ENCODE results near the gene NRL.

The NRL gene

DNA sequence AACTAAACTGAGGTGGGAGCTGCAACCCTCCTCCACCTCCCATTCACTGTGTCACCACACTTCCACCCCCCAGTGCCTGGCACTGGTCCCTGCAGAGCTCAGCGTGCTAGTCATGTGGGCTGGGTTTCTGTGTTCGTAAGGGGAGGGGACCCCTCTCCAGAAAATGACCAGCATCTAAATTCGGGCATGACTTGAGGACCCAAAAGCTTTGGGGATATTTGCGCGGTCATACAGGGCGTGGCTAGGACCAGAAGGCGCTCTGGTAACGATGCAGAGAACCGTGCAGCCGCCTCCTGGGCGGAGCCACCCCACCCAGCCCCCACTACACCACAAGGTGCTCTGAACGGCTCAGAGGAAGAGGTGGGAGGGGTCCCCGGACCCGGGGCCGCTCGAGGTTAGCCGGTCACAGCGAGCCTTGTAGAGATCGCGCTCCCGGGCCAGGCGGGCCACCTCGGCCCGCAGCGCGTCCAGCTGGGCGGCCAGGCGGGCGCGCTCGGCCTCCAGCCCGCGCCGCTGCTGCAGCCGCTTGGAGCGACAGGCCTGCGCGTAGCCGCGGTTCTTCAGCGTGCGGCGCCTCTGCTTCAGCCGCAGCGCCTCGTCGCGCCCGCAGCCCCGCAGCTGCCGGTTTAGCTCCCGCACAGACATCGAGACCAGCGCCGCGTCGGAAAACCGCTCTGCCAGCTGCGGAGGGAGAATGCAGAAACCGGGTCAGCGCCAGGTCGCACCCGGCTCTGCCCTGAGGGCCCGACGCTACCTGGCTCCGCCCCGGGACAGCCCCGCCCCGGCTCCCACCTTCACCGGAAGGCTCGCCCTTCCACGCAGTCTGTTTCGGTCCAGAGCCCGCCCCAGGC, 33.6 kb downstream of the NRL start:
- DNase-seq: peak; percentile 90

DNA sequence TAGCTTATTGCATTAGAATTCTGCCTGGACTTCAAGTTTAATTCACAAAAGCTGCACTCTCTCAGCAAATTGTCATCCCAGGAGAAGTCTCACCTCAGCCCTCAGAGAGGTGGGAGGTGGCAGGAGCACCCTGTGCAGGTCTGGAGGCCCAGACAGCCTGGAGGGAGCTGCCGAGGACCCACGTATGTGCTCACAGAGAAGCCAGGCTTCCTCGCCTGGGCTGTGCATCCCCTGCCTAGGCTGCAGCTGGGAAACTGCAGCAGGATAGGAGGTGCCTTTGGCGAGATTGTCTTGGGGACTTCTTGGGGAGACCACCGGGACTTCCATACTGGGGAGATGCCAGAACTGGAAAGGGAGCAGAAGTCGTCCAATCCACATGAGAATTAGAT, 34.6 kb downstream of the NRL start:
- DNase-seq: peak; percentile 45

DNA sequence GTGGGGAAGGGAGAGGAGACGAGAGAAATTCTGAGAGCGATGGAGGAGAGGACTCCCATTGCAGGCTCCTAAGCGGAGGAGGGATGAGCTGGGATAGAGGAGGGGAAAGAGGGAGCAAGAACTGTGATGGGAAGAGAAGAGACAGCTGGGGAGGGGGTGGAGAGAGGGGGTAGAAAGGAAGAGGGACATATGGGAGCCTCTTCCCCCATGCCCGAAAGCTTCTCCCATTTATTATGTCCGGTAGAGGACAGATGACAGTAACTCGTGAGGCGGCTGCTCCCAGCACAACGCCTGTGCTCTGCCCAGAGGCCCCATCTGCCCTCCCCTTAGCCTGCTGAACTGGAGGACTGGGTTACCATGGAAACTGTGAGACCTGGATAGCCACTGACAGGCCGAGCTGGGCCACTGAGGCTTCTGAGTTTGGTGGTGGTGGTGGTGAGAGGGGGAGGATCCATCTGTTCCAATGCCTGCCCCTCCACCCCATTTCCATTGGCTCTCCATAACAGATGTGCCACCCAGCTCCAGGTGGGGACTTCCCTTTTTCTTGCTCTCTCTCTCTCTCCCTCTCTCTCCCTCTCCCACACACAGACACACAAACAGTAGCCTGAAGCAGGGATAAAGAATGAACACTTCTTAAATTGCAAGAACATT, 35.1 kb downstream of the NRL start:
- peak; percentile 96 for DNase-seq

DNA sequence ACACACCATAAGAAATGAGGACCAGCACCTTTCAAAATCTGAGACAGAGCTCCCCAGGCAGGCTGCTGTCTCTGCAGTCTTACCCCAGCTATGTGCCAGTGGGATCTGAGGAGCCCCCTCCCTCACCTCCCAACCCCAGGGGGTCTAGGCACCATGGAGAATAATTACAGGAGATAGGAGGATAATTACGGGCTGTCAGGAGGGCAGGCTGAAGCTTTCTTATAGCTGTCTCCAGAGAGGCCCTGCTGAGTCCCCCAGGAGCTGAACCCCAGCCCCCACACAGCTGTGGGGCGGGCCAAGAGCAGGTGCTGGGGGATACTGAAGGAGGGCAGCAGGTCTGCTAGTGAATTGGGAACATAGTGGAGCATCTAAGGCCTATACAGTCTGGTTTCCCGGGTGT, 36.6 kb downstream of the NRL start:
- DNase-seq: peak; percentile 13

DNA sequence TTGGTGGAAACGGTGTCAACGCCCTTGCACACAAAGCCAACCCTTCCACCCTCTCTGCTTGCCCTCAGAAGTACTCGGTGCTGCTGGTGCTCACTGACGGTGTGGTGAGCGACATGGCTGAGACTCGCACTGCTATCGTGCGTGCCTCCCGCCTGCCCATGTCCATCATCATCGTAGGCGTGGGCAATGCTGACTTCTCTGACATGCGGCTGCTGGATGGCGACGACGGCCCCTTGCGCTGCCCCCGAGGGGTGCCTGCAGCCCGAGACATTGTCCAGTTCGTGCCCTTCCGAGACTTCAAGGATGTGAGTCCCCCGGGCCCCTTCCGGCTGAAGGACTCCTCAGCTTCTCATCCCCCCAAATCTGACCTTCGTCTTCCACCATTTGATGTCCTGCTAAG, 37.7 kb downstream of the NRL start:
- DNase-seq: no peak

DNA sequence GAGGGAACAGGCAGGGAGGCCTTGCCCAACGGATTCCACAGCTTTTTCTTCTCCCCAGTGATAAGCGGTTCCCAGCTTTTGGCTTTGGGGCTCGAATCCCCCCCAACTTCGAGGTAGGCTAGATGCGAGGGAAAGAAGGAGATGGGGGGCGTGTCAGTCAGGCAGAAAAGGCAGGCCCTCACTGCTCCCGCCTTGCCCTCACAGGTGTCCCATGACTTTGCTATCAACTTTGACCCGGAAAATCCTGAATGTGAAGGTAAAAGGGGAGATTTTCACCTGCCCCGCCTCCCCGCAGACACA, 38.5 kb downstream of the NRL start:
- no peak for DNase-seq

DNA sequence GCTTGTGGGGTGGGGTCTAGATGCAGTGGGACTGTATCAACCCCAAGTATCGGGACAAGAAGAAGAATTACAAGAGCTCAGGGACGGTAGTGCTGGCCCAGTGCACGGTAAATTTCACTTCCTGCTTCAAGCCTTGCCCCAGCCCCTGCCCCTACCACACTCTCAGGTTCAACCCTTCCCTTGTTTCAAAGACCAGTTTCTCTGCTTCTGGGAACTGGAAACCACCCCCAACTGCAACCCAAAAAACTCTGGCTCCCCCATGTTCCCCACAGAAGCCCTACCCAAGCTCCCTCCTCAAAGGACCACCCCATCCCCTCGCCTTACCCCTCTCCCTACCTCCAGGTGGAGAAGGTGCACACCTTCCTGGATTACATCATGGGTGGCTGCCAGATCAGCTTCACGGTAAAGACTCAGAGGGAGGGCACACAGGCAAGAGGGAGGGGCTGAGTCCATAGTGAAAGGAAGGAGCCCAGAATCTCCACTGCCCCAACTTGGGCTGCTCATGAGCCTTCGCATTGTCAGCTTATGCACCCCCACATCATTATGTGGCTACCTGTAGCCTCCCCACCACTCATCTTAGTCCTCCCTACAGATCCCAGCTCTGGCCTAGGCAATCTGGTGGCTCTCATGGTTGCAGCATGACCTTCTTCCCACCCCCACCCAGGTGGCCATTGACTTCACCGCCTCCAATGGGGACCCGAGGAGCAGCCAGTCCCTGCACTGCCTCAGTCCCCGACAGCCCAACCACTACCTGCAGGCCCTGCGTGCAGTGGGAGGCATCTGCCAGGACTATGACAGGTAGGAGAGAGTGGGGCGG, 39.1 kb downstream of the NRL start:
- DNase-seq: no peak

DNA sequence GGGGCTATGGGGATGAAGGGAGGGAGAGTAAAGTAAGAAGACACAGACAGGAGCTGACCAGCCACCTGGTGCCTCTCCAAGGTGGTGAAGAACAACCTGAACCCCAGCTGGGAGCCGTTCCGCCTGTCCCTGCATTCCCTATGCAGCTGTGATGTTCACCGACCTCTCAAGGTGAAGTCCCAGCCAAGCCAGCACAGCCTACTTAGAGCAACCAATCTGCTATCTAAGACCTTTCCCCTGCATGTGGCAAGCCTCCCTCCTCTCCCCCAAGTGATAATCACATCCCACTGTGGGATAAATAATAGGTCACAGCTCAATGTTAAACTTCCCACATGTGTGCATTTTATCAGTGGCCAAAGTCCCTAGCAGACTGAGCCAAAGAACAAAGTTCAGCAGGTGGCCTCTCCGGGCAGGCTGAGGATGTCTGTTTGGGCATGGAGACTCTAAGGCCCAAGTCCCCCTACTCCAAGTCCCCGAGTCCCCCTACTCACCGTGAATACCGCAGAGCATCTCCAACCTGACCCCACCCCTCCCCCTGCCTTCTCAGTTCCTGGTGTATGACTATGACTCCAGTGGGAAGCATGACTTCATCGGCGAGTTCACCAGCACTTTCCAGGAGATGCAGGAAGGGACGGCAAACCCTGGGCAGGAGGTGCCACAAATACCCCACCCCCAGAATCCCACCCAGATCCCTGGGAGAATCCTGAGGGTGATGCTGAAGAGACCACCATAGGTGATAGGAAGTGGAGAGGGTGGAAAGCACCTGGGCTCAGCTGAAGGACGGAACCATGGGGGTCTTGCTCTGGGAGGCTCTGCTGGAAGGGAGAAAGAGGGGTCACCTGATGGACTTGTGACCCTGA, 39.9 kb downstream of the NRL start:
- DNase-seq: peak; percentile 13

DNA sequence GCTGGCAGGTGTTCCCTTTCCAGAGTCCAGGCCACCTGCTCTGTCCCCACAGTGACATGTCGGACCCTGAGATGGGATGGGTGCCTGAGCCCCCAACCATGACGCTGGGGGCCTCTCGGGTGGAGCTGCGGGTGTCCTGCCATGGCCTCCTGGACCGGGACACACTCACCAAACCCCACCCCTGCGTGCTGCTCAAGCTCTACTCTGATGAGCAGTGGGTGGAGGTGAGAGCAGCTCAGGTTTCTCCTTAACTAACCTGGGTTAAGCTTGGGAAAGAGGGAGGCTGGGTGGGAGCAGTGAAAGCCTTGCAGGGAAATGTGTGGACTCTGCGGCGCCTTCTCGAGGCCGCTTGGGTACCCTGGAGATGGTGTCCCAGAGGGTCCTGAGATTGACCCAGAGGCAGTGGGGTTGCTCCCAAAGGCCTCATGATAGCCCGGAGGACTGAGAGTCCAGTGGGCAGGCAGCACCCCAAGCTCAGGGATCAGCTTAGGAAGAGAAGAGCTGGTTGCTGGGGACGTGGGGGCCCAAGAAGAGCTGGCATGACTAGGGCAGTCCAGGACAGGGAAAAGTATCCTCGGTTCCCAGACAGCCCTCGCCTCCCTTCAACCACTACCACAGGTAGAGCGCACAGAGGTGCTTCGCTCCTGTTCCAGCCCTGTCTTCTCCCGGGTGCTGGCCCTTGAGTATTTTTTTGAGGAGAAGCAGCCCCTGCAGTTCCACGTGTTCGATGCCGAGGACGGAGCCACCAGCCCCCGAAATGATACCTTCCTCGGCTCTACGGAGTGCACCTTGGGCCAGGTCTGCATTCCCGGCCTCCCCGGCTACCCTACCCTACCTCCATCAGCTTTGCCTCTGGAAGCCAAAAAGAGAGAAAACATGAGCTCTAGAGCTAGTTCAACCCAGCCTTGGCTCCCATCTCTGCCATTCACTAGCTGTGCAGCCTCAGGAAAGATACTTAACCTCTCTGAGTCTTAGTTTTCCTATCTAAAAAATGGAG, 41.6 kb downstream of the NRL start:
- no peak for DNase-seq

DNA sequence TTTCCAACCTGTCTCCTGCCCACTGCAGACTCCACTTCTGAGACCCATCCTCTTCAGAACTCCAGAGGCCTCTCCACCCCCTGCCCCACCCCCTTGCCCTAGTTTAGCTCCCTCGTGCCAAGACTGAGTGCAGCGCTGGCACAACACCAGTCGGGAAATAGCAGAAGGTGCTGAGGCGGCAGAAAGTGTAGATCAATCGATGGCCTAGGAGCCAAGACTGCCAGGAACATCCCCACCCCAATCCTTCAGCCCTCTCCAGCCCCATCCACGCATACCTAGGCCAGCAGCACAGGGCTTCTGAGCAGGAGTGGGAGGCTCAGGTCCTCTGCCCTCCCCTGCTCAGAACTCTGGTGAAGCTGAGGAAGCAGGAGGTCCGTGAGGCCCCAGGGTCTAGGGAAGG, 42.3 kb downstream of the NRL start:
- no peak for DNase-seq

DNA sequence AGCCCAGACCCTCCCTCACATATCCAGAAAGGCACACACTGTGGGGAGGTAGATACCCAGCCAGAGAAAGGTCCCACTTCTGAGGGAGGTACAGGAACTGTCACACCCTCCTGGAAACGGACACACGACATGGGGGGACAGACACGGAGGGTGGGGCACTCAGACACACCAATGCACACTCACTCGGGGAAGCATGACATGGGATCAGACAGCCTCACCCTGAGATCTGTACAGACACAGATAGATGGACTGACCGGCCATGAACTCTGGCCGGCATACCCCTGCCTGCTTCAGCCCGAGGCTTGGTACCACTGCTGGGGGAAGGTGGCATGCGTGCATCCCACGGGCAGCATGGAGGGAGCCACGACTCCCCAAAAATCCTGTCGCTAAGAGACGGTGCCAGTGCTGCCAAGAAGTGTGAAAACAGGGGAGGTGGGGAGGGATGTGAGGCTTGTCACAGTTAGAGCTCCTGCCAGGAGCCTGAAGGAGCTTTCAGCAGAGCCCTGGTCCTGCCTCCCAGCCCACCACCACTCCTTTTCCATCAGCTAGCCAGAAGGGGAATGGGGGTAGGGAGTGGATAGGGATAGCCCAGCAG, 42.8 kb downstream of the NRL start:
- DNase-seq: no peak

DNA sequence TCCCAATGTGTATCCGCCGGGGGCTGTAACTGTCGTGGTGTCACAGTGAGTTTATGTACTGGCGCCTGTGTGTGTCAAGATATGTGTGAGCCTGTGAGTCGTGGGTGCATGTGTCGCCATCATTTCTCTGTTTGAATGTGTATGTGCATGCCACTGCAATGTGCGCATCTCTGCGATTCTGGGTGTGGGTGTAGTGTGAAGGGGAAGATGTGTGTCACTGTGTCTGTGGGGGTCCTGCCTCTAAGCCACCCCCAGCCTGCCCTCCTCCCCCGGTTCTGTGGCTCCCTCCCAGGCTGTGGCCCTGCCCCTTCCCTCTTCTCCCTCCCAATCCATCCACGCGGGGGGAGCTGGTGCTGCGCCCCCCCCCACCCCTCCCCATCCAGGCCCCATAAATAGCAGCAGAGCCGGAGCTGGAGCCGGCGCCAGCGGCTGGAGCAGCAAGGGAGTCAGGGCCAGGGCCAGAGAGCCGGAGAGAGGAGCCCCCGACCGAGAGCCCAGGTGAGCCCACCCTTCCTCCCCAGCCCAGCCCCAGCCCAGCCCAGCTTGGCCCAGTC, 43.5 kb downstream of the NRL start, which contains the start of gene CPNE6:
Gene CPNE6, plus strand, starts transcription at position 419 of the 554 bp plus-strand sequence. CDS start 1,375 bp downstream, outside the sequence.
- no peak for DNase-seq

DNA sequence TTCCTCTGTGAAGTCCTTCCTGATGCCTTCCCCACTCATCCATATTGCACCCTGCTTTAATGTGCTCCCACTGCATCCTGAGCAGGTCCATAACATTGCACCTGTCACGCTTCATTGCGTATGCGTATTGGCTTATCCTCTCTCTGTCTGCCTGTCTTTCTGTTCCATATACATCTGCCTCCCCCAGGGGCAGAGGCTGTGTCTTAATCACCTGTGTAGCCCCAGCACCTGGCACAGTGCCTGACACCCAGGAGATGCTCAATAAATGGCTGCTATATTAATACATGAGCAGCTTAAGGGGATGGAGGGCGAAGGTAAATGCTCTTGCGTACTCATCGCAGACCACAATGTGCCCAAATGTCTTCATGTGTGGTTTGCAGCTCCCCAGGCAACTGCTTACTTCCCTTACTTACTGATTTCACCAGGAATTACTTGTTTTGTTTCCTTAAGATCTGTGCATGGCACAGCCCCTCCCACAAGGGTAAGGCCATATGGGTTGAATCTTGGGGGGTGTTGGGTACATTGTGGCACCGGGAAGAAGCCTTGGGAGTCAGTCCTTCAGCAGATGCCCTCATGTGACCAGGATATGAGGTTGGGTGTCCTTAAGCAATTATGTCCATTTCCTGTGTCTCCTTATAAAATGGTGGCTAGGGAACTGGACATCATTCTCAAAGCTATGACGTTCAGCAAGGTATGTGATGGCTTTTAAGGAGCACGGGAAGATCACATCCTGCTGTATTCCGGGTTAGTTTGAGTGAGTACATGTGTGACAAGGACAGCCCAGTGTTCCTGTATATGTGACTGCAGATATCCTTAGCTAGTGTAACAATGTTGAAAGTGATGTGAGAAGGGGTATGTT, 44.2 kb downstream of the NRL start:
- DNase-seq: peak; percentile 69

DNA sequence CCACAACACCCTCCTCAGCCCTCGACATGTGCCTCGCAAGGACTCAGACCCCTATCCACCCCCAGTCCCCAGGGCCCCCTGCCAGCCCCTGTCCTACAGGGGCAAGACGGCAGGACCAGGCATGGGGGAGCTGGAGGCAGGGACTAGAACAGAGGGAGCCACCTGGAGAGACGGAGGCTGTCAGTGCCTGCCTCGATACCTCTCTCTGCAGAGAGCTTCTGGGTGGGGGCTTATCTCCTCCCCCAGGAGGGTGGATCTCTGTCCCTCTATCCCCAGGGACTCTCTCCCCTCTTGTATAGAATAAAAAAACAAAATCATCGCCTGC, 45.4 kb downstream of the NRL start:
- no peak for DNase-seq

DNA sequence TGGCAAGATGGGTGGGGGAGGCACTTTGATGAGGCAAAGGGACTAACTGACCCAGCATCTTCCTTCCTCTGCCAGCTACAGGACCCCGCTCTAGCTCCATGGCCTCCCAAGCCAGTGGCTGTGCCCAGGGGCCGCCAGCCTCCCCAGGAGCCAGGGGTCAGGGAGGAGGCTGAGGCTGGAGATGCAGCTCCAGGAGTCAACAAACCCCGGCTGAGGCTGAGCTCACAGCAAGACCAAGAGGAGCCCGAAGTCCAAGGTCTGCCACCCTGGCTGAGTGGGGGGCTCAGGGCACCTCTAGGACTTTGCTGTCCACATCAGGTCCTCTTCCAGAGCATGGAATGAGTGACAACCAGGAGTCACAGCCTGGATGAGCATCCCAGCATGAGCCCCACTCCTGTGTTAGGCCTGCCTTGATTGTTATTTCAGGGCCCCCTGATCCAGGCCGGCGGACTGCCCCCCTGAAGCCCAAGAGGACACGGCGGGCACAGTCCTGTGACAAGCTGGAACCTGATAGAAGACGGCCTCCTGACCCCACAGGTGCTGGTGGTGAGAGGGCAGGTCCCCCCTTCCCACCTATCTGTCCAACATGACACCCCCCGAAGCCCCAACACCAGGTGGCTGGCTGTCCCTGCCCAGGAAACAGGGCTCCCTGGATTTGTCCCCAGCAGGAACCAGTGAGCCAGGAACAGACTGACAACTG, 45.9 kb downstream of the NRL start:
- DNase-seq: no peak

DNA sequence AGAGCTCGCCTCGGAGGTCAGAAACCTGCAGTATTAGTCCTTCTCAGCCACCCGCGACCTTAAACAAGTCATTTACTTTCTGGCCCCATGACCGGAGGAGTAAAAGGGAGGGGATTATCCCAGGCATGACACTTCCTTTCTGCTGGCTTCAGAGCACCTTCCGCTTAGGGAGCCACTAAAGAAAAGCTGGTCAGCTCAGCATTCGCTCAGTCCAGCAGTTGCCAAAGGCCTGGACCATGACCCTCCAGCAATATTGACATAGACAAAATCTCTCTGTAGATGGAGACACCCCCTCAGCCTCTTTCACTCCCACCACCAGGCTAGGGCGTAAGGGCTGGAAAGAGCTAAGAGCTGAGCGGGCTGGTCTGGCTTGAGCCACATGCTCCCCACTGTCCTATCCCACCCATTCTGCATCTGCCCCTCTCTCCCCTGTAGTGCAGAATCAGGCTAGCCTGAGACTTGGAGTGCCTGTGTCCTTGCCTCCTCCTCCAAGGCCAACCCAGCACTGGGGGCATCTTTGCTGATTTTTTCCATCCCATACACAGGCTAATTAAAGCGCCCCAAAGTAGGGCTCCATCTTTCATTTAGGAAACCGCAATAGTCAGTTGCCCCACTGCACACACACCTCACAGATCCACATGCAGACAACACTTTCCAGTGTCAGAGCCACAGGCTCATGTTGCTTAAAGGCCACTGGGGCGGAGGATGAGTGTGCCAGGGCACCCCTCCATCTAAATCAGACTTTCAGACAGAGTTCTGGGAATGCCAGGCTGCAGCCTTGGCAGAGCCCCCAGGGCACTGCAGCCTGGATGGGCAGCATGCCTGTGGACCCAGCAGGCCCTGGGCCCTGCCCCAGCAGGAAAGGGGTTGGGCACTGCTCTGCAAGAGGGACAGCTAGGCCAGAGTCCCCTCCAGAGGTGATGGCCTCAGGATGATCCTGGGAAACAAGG, 47.3 kb downstream of the NRL start:
- no peak for DNase-seq

DNA sequence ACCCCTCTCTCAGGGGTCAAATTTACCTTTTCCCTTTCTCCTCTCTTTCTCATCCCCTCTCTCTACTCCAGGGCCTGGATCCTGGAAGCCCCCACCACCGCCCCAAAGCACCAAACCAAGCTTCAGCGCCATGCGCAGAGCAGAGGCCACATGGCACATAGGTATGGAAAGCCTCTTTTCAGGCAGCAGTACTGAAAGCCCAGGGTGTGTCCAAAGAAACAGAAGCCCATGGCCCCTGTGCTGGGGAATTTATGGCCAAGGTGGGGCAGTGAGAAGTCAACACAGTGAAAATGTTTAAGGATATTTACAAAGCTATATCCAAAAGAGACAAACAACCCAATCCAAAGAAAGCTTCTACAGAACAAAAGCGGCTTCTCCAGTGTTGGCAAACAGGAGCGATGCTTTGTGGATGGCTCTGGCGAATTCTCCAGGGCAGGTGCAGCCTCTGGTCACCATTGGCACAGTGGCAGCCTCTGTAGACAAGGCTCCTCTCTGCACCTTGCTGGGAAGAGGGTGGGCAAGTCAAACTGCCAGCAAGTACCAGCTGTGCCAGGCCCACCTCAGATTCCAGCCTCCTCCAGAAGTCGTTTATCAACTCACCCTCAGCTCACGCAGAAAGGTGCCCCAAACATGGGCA, 48.1 kb downstream of the NRL start:
- no peak for DNase-seq

DNA sequence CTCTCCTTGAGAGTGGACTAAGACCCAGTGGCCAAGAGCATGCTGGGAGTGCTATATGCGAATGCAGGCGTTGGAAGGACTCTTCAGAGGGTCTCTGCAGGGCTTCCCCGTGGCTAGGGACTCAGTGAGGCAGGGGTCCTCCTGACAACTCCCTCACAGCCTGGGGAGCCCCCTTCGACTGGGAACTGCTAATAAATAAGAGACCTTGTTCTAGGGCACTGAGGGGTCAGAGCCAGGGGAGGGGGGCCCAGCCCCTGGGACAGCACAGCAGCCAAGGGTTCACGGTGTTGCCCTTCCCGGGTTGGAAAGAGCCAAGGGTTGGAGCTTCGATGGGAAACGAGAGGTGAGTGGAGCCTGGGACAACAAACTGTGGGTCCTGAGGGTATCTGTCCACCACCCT, 49.3 kb downstream of the NRL start:
- no peak for DNase-seq
